Hematopoietic multipotent progenitor cell treated with erythropoietin and hydrocortisone succinate and interleukin-3 and kit ligand, for 15 days (in vitro differentiated cells): Measurements from ENCODE around the gene DGKD.
A peak's percentile ranks its signal among the peaks of the same experiment; 100 is the strongest.

Source experiments
- DNase-seq: peaks from one replicate; pipeline ENCODE4 v3.0.0-alpha.2; 2015; ENCODE audit warnings: low spot score

DGKD gene

DNA sequence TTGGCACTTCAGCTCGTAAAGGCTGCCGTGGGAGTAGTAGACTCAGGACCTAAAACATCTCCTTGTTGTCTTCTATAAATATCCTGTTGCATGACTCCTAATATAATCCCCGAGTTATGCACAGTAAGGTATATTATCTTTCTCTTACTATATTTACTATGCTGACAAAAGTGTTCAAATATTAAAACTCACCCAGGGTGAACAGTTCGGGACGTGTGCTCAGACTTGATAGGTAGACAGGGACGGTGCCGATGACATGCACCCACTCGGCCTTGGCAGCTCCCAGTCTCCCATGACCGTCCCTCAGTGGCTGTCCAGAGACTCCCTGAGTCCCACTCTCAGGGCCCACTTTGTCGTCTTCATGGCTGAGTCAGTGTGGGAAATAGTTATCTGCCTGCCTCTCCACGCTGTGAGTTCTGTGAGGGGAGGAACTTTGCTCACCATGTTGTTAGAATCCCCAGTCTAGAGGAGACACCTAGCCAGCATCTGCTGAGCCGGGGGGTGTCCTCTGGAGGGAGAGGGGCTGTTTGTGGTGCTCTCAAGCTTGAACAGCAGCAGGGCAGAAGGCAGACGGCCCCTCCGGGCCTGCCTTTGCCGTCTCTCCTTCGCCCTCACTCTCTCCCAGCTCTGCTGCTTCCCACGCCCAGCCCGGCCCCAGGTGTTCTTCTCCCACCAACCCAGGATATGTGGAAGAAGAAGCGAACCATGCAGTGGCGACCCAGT is 75.0 kb downstream of the DGKD start:
- no peak for DNase-seq

DNA sequence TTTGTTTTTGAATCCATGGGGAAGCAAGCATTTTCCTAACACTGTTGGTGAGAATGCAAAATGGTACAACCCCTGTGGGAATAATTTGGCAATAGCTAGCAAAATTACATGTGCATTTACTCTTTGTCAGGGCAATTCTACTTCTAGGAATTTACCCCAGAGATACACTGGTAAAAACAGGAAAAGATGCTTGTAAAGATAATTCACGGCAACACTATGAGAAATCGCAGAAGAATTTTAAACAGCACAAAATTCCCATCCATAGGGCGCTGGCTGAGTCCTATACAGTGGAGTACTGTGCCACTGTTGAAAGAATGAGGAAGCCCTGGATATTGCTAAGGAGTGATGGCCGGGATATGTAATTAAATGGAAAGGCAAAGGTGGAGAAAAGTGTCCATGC is 75.8 kb downstream of the DGKD start:
- DNase-seq, result no peak

DNA sequence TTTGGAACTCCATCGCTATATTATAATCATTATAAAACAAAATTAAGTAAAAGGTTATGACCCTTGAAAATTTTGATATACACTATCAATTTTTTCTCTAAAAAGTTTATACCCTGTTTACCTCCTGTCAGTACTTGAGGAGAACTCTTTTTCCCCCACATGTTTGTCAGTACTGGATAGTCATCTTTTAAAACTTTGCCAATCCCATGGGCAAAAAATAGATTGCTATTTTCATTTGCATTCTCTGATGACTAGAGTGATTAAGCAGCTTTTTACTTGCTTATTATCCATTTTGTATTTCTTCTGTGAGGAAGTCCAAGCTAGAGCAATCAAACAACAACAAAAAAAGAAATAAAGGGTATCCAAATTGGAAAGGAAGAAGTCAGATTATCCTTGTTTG is 76.4 kb downstream of the DGKD start:
- no peak for DNase-seq

DNA sequence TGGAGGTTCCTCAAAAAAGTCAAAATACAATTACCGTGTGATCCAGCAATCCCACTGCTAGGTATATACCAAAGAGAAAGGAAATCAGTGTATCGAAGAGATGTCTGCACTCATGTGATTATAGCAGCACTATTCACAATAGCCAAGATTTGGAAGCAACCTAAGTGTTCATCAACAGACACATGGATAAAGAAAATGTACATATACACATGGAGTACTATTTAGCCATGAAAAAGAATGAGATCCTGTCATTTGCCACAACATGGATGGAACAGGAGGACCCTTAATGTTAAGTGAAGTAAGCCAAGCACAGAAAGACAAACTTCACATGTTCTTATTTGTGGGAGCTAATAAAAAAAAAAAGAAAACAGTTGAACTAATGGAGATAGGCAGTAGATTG is 78.7 kb downstream of the DGKD start:
- DNase-seq, result no peak

DNA sequence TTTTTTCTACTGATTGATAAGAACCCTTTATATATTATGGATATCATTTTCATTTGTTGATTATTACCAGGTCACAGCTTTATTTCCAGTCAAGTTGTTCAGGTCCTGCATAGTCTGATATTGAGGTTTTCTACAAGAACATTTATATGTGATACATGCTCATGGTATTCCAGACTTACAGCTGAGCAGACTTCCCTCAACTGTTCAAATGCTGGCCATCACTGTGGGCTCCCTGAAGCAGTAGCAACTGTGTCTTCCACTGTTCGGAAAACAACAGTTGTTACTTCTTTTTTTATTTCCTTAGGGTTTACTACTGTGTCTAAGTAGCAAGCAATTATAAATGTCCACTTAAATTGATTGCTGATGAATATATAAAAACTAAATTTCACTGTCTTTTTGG is 79.5 kb downstream of the DGKD start:
- DNase-seq, result no peak

DNA sequence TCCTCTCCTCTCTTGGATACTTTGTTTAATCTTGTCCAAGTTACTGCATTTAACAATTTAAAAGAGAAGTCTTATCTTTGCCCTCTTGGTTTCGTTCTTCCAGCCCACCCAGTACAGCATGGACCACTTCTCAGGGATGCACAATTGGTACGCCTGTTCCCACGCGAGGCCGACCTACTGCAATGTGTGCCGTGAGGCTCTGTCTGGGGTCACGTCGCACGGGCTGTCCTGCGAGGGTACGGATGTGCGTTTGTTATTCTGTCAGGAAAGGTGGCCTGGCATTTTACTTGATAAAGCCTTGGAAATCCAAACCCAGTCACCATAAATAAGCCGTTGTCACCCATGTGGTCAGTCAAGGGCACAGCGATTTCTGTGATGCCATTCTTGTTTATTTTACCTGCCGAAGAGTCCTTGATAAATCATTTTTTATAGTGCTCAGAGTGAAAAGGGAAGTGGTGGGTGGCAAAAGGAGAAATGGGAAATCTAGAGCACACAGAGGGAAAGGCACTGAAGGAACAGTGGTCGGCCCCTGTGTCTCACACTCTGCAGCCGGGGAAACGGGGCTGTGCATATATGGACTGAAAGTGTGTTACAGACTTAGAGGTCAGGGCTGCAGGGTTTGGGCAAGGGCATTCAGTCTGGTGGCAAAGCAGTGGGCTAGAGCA is 80.5 kb downstream of the DGKD start:
- DNase-seq, result no peak

DNA sequence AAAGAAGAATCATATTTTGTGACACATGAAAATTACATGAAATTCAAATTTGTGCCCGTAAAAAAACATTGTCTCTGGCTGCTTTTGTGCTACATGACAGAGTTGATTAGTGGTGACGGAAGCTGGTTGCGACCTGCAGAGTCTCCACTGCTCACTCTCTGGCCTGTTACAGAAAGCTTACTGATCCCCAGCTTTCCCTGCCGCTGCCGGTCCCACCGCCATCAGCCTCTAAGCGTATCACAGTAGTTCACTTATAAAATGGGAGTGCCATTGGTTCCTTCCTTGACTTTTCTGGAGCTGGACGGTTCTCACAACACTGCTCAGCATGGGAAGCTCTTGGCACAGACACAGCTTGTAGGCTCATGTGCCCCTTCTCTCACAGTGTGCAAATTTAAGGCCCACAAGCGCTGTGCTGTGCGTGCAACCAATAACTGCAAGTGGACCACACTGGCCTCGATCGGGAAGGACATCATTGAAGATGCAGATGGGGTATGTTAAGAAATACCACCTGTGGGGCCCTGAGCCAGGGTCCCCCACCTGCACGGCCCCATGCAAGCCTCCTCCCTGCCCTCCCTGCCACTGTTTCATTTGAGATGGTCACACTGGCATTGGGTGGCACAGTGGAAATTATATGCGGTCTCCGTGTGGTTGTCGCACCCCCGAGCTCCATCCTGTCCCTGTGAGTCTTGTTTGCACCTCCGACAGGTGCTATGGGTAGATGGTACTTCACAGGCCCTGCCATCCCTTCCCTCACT is 81.3 kb downstream of the DGKD start:
- no peak for DNase-seq

DNA sequence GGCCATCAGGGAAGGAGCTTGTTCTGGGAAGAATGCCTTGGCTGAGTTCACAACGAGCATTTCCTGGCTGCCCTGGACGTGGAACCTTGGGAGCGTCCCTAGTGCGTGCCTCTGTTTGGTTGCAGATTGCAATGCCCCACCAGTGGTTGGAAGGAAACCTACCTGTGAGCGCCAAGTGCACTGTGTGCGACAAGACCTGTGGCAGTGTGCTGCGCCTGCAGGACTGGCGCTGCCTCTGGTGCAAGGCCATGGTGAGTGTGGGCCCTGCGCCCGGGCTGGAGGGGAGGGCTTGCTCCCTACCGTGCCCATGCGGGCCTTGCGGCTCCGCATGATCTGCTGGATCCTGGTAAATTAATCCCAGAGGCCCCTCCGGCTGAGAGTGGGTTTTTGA is 81.9 kb downstream of the DGKD start:
- DNase-seq, result no peak

DNA sequence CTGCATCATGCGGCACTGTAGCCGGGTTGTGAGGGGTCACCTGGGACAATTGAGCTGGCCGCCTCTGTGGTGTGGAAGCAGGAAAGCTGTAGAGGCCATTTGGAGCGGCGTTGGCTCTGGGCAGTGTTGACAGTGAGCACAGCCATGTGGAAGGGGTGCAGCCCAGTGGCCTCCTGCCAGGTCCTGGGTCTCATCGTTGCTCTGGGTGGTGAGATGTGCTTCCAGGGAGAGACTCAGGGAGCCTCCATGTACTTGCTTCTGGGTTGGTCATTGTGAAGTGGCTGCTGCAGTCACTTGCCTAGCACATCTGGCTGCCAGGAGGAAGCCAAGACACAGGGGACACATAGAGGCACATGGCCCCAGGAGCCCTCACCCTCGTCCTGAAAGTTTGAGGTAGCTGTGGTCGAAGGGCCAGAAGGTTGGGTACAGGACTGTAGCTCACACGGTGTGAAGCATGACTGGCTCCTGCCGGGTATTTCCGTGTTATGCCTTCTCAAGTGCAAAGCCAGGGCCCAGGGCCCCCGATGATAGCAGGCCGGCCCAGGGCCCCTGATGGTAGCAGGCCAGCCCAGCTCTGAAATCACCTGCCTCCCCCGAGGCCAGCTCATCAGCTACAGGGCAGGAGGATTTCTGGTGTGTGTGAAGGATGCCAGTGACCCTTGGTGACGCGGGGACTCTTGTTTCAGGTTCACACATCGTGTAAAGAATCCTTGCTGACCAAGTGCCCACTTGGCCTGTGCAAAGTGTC is 82.6 kb downstream of the DGKD start:
- DNase-seq, result no peak

GRCh38 chr2:233437439-233437955 is 83.2 kb downstream of the DGKD start:
- DNase-seq, result no peak

DNA sequence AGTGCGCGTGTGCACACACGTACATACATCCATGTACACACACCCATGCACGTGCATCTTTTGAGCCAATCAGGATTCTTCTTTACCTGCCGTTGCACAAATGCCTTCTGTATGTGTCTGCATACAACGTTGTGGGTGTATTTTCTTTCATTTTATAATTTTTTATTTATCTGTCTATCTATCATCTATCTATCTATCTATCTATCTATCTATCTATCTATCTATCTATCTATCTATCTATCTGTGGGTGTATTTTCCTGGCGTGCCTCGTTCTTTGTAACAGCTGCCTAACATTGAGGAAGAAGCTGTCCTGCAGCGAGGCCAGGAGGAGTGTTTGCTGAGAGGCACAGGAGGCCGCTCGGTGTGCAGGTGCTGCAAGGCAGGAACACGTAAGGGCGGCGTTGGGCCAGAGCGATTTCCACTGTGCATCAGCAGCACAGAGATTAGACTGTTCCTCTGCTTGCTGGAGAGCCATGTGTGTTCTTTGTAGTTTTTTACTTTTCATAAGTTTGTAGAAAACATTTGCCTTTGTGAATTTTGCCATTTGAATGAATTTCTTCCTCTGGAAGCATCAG is 84.4 kb downstream of the DGKD start:
- no peak for DNase-seq

DNA sequence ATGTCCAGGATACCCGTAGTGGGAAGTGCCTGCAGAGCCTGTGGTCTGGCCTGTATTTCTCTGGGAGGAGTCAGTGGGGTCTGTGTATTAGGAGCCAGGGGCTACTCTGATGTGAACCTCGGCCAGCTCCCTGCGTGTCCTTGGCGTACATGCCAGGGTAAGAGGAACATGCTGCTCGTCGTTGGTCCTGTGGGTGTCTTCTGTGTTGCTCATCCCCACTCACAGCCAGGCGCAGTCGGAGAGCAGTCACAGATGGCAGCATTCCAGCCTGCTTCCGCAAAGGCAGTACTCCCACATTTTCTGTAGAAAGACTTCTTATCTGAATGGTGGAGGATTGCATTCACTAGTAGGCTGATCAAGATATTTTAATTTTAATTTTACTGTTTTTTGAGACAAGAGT is 84.9 kb downstream of the DGKD start:
- DNase-seq, result no peak

DNA sequence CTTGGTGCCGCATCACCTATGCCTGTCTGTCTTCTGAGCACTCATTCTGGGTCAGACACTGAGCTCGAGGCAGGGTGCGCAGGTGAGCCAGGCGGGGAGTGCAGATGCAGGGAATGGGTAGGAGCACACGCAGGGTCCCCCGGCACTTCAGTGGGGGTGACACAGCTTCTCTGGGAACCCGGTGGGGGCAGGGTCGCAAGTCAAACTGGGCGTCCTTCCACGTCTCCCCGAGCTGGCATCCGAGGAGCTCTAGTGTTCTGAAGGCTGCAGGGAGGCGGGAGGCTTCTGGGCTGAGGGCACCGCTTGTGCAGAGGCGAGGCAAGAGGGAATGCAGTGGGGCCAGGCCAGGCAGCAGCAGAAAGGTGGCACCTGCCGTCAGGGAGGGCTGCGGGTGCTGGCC is 86.0 kb downstream of the DGKD start:
- DNase-seq, result no peak

DNA sequence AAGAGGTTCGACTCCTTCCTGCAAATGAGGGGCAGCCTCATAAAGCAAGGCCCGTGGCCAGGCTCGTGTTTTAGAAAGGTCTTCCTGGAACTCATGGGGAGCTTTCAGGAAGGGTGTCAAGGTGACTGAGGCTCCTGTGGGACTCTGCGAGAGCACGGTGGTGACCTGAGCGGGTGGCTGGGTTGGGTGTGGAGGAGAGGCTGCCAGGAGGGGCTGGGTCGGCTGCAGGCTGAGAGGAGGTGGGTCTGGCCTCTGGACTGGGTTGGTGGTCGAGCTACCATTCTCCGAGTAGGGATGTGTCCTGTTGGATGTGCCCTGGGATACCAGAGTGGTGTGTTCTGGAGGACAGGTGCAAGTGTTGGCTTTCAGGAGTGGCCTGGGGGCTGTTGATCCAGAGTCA is 86.4 kb downstream of the DGKD start:
- DNase-seq, result no peak

GRCh38 chr2:233441161-233442027 is 87.1 kb downstream of the DGKD start:
- no peak for DNase-seq

- DNase-seq, result no peak
Observed at GRCh38 chr2:233442028-233442310, 87.7 kb downstream of the DGKD start.

DNA sequence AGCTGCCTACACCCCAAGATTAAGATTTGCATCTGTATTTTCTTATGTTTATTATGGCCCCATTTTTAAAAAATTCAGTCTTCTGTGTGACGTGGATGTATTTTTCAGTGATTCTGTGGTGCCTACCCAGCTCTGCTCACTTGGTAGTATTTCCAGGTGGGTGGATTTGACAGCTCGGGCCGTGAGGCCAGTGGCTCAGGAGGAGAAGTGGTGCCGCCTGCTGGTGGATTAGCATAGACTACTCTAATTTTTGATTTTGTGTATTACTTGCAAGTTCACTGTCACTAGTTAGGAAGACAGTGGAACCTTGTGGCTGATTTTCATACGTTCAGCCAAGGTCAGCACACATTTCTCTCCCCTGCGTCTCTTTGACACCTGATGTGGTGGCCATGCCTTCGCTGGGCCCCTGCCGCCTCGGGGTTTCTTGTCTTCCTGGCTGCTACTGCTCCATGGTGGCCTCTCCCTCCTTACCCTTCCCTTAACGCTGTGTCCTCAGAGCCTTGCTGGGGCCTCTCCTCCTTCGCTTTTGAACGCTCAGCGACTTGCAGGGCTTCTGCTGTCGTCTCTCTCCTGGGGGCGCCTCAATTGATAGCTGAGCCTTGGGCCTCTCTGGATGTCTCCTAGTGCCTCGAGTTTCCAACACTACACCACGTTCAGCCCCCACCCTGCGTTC is 89.4 kb downstream of the DGKD start:
- DNase-seq, result peak; percentile 65

- no peak for DNase-seq
Observed at GRCh38 chr2:233444501-233444900, 90.2 kb downstream of the DGKD start.

- DNase-seq, result no peak
Observed at GRCh38 chr2:233445152-233445830, 91.0 kb downstream of the DGKD start.

GRCh38 chr2:233446121-233446520 is 91.8 kb downstream of the DGKD start:
- DNase-seq, result no peak
